Measurements from ENCODE around the gene DPM3. TPM values are rescaled to one million over a fixed set of nuclear protein-coding genes. Genes with fewer than 3 reads are reported as not detected.

DPM3 gene
- total and polyA plus RNA-seq, 2 donors (not counting 3 experiments of a cell fraction or from before 2014, with no cell fraction given): 69.6 to 258 TPM

DNA sequence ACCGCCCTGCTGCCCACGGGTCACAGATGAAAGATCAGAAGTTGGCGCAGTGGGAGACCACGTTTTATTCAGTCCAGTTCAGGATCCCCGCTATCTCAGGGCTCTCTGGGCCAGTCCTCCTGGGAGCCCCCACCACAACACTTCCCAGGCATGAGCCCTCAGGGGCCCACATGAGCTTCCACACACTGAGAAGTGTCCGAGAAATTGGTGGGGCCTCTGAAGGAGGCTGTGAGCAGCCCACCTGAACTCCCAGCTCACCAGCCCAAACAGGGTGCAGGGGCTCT is 45.4 kb upstream of the DPM3 start:
- Histone ChIP-seq H3K27me3 (ENCODE audit: control insufficient read depth in 2 of 2, insufficient read depth in 2 of 2, low read length in 2 of 2) (no peaks in the 10 kb centered on the region), H3K9me3 (replicated peaks; ENCODE audit: control insufficient read depth, insufficient read depth, low read length) (no peaks in the 10 kb centered on the region), H3K4me2 (ENCODE audit: insufficient read depth, low read length) (no peak overlapping the region), H3K79me2 (ENCODE audit: control insufficient read depth, insufficient read depth, low read length) (no peaks in the 10 kb centered on the region), H3K9ac (replicated peaks; ENCODE audit: extremely low read depth, insufficient read depth, low read length) (no peak overlapping the region), H3K36me3 (ENCODE audit: control insufficient read depth in 2 of 2, extremely low read depth in 1 of 2, insufficient read depth in 2 of 2, low read length in 2 of 2) (peaks cover 0 to 3% of the 10 kb centered on the region in 2 experiments), H3K9me1 (replicated peaks; ENCODE audit: control insufficient read depth, extremely low read depth, insufficient read depth, low read length) (no peaks in the 10 kb centered on the region), H4K20me1 (replicated peaks; ENCODE audit: control insufficient read depth, extremely low read depth, insufficient read depth, low read length) (no peaks in the 10 kb centered on the region), H3K27ac (ENCODE audit: insufficient read depth, low read depth, low read length) (no peak overlapping the region), H3K4me1 (ENCODE audit: control insufficient read depth, extremely low read depth, insufficient read depth, low read length) (no peaks in the 10 kb centered on the region), H2AFZ (ENCODE audit: low read depth, low read length) (no peak overlapping the region), H3K4me3 (replicated peaks in 1 of 3; ENCODE audit: insufficient read depth in 1 of 3, low read depth in 1 of 3, low read length in 3 of 3) (no peak overlapping the region)
- dilution Hi-C loops (cut with MboI; ENCODE audit: extremely low pct_ligation_motif_present, low sequenced_read_pairs) (no loop called here), intact Hi-C loops (cut with micrococcal nuclease) (no loop called here)
- TF ChIP-seq MYC (IDR thresholded peaks at IDR 0.05; ENCODE audit: low read depth, low read length): no peak
- TF ChIP-seq POLR2AphosphoS5 (IDR thresholded peaks at IDR 0.05; ENCODE audit: insufficient read depth, low read depth, low read length): no peak
- TF ChIP-seq, protein P1, sequence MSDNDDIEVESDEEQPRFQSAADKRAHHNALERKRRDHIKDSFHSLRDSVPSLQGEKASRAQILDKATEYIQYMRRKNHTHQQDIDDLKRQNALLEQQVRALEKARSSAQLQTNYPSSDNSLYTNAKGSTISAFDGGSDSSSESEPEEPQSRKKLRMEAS (IDR thresholded peaks at IDR 0.05; ENCODE audit: insufficient read depth, insufficient read length): no peak
- no peak for TF ChIP-seq FOS (IDR thresholded peaks at IDR 0.05; ENCODE audit: borderline replicate concordance, insufficient read depth, low read length)
- TF ChIP-seq, protein P2, sequence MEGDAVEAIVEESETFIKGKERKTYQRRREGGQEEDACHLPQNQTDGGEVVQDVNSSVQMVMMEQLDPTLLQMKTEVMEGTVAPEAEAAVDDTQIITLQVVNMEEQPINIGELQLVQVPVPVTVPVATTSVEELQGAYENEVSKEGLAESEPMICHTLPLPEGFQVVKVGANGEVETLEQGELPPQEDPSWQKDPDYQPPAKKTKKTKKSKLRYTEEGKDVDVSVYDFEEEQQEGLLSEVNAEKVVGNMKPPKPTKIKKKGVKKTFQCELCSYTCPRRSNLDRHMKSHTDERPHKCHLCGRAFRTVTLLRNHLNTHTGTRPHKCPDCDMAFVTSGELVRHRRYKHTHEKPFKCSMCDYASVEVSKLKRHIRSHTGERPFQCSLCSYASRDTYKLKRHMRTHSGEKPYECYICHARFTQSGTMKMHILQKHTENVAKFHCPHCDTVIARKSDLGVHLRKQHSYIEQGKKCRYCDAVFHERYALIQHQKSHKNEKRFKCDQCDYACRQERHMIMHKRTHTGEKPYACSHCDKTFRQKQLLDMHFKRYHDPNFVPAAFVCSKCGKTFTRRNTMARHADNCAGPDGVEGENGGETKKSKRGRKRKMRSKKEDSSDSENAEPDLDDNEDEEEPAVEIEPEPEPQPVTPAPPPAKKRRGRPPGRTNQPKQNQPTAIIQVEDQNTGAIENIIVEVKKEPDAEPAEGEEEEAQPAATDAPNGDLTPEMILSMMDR (IDR thresholded peaks at IDR 0.05; ENCODE audit: extremely low read depth in 1 of 2, insufficient read depth in 1 of 2, low read depth in 1 of 2, low read length in 2 of 2): no peak
- no peak for TF ChIP-seq GATA2 (IDR thresholded peaks at IDR 0.05; ENCODE audit: insufficient read depth, insufficient read length, low read depth, low read length)
- TF ChIP-seq POLR2A (IDR thresholded peaks at IDR 0.05; ENCODE audit: low read depth, low read length): no peak
- no peak for TF ChIP-seq EZH2 (IDR thresholded peaks at IDR 0.05; ENCODE audit: borderline replicate concordance, low read depth, low read length, severe bottlenecking)
- no peak for TF ChIP-seq JUN (IDR thresholded peaks at IDR 0.05; ENCODE audit: borderline replicate concordance, insufficient read depth, insufficient read length, low read depth)
- DNase-seq (ENCODE audit: low read depth, low spot score) (no peak), FAIRE-seq (no peak)
- CTCF ChIA-PET: interaction anchor here (1.7 to 3.3 kb wide), 2 partner anchors 8 to 13 kb away, joined by 7 to 35 read pairs; partner anchors contain the start of gene KRTCAP2
- no TSS peak for BruUV-seq (replicated peaks)
- POLR2A ChIA-PET: no interaction called here

Data from endothelial cell of umbilical vein (primary cell).